ENCODE measurements around the gene RHBDF2.

Gene RHBDF2

GRCh38 chr17:76431509-76431908 lies 69.7 kb downstream of the RHBDF2 start:
- TF ChIP-seq, protein P1, sequence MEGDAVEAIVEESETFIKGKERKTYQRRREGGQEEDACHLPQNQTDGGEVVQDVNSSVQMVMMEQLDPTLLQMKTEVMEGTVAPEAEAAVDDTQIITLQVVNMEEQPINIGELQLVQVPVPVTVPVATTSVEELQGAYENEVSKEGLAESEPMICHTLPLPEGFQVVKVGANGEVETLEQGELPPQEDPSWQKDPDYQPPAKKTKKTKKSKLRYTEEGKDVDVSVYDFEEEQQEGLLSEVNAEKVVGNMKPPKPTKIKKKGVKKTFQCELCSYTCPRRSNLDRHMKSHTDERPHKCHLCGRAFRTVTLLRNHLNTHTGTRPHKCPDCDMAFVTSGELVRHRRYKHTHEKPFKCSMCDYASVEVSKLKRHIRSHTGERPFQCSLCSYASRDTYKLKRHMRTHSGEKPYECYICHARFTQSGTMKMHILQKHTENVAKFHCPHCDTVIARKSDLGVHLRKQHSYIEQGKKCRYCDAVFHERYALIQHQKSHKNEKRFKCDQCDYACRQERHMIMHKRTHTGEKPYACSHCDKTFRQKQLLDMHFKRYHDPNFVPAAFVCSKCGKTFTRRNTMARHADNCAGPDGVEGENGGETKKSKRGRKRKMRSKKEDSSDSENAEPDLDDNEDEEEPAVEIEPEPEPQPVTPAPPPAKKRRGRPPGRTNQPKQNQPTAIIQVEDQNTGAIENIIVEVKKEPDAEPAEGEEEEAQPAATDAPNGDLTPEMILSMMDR (IDR thresholded peaks at IDR 0.05; ENCODE audit: control insufficient read depth, extremely low read depth, insufficient read depth) = no peak
- H3K4me3 ChIP-seq (ENCODE audit: low read depth, low read length) = no peak overlapping the region
- no peak for DNase-seq (ENCODE audit: low read depth)

DNA sequence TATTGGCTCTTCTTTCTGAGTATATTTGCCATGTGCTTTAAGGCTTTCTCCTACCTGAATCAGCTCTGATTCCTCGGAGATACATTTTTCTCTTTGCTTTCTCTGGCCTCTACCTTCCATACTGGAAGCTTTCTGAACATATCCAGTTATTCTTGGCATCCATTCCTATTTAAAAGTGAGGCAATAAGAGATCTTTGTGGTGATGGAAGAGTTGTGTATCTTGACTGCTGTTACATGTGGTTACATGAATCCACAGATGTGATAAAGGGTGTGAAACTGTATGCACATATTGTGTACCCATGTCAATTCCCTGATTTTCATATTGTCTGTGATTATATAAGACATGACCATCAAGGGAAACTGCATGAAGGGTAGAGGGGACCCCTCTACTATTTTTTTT lies 72.7 kb downstream of the RHBDF2 start:
- TF ChIP-seq, protein P1 (IDR thresholded peaks at IDR 0.05; ENCODE audit: control insufficient read depth, extremely low read depth, insufficient read depth) = no peak
- no peak overlapping the region for H3K4me3 ChIP-seq (ENCODE audit: low read depth, low read length)
- DNase-seq (ENCODE audit: low read depth) = no peak

DNA sequence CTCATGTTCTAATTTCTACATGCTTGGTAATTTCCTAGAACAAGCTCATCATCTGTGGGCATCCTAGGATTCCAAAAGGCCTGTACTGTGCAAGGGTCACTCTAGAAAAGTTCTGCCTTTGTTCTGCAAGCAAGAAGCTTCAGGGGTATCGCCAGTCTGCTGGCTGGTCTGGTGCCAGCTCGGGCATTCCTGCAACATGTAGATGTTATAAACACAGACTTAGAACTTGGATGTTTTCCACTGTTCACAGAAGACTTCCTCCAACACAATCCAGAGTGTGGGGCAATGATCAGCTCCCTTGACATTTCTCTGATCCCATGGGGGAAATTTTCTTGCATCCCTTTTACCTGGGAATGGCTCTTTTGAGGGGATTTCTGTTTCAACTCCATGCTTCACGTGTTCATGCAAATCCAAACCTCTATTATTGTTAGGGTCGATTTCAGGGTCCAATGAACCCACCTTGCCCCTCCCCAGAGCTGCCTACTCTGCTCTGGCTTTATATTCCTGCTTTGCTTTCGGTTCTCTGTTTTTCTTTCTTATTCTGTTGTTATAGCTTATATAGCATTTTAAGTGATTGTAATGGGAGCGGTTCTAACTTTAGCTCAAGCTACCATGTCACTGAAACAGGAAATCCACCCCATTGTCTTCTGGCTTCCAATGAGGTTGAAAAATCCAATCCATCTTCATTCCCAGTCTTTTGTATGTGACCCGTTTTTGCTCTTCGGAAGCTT lies 73.6 kb downstream of the RHBDF2 start:
- TF ChIP-seq, protein P1 (IDR thresholded peaks at IDR 0.05; ENCODE audit: control insufficient read depth, extremely low read depth, insufficient read depth) = no peak
- no peak for DNase-seq (ENCODE audit: low read depth)
- H3K4me3 ChIP-seq (ENCODE audit: low read depth, low read length) = no peak overlapping the region

GRCh38 chr17:76426853-76427252 lies 74.4 kb downstream of the RHBDF2 start:
- TF ChIP-seq, protein P1 (IDR thresholded peaks at IDR 0.05; ENCODE audit: control insufficient read depth, extremely low read depth, insufficient read depth) = no peak
- no peak for DNase-seq (ENCODE audit: low read depth)
- no peak overlapping the region for H3K4me3 ChIP-seq (ENCODE audit: low read depth, low read length)

GRCh38 chr17:76422860-76423259 lies 78.4 kb downstream of the RHBDF2 start:
- no peak for DNase-seq (ENCODE audit: low read depth)
- TF ChIP-seq, protein P1 (IDR thresholded peaks at IDR 0.05; ENCODE audit: control insufficient read depth, extremely low read depth, insufficient read depth) = no peak
- H3K4me3 ChIP-seq (ENCODE audit: low read depth, low read length) = no peak overlapping the region

GRCh38 chr17:76422406-76422805 lies 78.8 kb downstream of the RHBDF2 start:
- no peak overlapping the region for H3K4me3 ChIP-seq (ENCODE audit: low read depth, low read length)
- no peak for DNase-seq (ENCODE audit: low read depth)
- TF ChIP-seq, protein P1 (IDR thresholded peaks at IDR 0.05; ENCODE audit: control insufficient read depth, extremely low read depth, insufficient read depth) = no peak

DNA sequence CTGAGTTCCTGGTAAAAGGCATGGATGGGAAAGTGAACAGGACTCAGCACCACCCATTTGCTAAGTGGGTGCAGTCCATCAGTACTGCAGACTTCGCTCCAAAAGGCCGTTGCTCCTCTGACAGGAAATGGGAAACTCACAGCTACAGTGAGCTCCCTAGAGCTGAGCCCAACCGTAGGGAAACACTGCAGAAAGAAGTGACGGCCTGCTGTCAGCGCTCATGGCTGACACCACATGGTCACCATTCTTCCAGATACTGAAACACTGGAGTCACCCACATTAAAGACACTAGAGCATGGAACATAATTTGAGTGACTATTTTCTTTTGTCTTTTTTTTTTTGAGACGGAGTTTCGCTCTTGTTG lies 80.2 kb downstream of the RHBDF2 start:
- no peak for DNase-seq (ENCODE audit: low read depth)
- TF ChIP-seq, protein P1 (IDR thresholded peaks at IDR 0.05; ENCODE audit: control insufficient read depth, extremely low read depth, insufficient read depth) = no peak
- no peak overlapping the region for H3K4me3 ChIP-seq (ENCODE audit: low read depth, low read length)

Measured in LNCaP clone FGC (cell line).